NCI-H2196 (cell line): ENCODE measurements around the gene STEAP1.
"Not testable (repeated sequence)": the region's sequence is repeated elsewhere in the genome, so short reads cannot be mapped to it uniquely, and the experiment has no call there.

Experiments used
- DNase-seq: peaks from one replicate; lab custom pipeline; 2025; ENCODE audit not compliant: unreplicated experiment; lab: John Stamatoyannopoulos, UW

STEAP1 gene

DNA sequence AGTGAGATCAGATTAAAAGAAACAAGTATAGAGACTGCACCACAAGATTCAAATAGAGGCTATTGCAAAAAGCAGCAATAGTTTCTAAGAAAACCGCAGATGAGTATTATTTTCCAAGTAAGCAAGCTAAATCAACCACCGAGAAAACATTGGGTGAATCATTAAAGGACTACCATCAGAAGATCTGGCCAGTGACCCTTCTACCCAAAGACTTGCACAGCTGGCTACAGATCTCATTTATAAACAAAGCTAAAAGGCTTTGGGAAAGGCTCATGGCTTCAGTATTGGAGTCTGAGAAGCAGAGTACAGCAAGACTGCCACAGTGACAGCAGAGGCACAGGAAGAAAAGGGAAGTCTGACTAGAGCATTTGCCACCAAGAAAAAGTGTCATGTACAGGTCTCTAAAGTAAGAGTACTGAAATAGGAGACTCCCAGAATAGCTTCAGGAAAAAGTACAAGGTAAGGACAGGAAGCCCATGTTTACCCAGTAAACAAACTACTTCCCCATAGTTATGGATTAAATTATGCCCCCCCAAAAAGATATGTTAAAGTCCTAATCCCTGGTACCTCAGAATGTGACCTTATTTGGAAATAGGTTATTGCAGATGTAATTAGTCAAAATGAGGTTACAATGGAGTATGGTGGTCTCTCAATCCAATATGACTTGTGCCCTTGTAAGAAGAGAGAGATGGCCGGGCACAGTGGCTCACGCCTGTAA lies 19.0 kb downstream of the STEAP1 start:
- DNase-seq, result no peak

GRCh38 chr7:90175667-90176066 lies 21.4 kb downstream of the STEAP1 start:
- no peak for DNase-seq

- no peak for DNase-seq
These were observed 21.9 kb downstream of the STEAP1 start for GRCh38 chr7:90176195-90176594.

DNA sequence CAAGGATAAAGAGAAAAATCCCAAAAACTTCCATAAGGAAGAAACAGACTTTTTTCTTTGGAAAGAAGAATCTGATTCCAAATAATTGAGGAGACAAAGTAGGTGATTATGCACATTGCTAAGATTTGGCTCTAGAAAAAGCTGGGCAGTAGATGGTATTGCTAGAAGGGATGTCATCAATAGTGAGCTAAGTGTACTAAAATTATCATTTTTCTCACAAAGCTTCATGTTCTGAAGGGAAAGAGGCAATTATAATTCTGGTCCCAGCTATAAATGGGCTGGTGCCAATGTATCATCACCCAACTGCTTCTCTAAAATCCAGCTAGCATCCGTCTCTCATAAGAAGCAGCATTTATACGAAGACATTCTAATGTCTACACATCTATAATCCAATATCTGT lies 23.9 kb downstream of the STEAP1 start:
- DNase-seq, result no peak

- DNase-seq, result no peak
These were observed 24.5 kb downstream of the STEAP1 start for GRCh38 chr7:90178679-90179278.

- no peak for DNase-seq
These were observed 25.8 kb downstream of the STEAP1 start for GRCh38 chr7:90180011-90180585.

DNA sequence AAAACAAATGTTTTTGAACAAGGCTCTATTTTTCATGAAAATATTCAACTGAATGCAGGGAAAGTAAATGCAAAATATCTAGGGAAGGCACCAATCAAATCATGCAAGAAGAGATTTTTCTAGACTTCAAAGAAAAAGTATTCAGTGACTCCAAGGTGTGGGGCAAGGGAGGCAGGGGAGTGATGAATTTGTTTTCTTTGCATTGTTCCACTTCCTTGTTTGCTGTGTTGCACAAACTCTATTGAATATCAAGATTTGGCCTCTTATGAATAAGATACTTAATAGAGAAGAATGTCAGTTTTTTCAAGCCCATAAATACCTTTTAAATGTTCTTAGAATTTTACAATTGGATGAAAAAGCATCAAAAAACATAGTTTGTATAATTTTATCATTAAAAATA lies 26.4 kb downstream of the STEAP1 start:
- no peak for DNase-seq

DNA sequence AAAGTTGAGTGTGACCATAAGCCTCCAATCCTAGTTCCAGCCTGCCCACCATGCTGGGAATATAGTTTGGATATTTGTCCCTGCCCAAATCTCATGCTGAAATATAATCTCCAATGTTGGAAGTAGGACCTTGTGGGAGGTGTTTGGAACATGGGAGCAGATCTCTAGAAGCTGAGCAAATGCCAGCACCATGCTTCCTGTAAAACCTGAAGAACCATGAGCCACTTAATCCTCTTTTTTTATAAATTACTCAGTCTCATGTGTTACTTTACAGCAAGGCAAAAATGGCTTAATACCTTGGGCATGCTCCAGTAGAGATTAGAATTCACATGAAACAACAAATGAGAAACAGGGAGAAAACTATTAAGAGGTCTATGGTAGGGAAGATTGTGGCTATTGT lies 27.2 kb downstream of the STEAP1 start:
- no peak for DNase-seq

GRCh38 chr7:90186290-90186689 lies 32.0 kb downstream of the STEAP1 start:
- DNase-seq, result not testable (repeated sequence)

DNA sequence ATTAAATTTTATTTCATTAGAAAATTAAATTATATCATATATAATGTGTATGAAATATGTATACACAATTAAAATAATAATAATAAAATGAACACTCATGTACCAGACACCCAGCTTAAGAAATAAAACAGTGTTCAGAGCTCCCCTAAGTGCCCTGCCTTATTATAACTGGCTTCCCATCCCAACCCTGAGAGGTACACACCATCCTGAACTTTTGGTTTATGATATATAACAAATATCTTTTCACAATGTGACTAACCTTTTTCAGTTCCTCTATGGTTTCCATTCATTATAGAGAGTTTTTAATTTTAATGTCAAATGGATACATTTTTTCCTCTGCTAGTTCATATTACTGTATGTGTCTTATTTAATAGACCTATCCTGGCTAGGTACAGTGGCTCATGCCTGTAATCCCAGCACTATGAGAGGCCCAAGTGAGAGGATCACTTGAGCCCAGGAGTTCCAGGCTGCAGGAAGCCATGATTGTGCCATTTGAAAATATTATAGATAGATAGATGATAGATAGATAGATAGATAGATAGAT lies 33.3 kb downstream of the STEAP1 start:
- no peak for DNase-seq

DNA sequence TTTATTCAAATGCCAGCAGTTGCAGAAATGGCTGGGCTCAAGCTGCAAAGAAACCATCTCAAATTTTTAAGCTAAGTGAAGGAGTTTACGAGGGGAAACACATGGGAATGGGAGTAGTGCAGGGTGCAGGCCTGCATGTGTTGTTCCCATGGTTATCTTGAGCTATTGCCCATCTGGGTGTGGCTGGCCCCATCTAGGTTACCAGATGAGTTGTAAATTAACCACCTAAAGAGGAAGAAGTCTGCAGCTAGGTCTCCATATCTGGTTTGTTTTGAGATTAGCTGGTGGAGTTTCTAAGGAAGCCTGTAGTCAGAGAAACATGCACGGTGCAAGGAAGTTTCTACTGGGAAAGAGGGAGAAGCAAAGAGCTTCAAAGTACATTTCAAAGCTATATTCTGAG lies 34.0 kb downstream of the STEAP1 start:
- DNase-seq, result no peak

- DNase-seq, result no peak
These were observed 36.7 kb downstream of the STEAP1 start for GRCh38 chr7:90190995-90191394.

DNA sequence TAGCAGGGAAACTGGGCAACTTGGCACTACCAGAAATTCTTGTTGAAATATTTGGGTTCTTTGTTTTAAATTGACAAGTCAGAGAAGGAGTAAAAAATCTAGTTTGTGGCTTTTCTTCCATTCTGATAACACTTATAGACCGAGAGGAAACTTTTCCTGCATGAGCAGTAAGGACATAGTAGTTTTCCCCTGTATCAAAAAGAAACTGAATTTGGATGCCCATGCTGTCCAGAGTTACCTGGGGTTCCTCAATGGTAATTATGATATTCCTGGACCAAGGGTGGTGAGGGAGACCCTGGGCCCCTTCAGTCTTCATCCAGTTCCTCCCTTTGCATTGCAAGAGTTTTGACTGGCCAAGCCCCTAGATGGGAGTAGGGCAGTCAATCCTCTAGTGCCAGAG lies 37.4 kb downstream of the STEAP1 start:
- no peak for DNase-seq

DNA sequence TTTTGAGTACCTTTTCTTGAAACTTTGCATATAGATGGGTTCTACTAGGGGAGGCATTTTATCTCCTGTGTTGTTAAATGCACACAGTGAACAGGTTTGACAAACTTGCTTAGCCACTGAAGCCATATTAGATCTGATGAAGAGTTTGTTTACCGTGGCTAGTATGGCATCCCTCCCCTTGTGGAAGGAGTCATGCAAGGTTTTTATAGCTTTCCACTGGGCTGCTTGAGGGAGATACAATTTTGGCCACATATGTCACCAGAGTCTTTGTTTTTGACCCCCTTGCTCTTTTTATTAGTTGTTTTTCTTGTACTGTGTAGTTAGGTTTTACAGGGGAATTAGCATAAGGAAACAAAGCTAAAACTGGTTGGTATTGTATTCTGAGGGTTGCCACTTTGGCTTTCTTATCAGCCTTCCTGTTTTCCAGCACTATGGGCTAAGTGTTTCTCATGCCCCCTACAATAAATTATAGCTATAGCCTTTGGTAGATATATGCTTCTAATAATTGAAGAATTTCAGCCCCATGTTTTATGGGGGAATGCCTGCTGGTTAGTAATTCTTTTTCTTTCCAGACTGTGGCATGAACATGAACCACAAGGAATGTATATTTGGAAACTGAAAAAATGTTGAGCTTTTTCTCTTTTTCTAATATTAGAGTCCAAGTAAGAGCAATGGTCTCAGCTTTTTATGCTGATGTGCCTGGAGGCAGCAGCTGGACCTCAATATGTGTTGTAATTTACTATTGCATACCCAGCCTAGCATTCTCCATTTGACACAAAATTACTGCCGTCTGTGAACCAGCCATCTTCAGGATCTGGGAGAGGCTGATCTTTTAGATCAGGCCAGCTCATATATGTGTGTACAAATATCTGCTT lies 38.8 kb downstream of the STEAP1 start:
- no peak for DNase-seq

DNA sequence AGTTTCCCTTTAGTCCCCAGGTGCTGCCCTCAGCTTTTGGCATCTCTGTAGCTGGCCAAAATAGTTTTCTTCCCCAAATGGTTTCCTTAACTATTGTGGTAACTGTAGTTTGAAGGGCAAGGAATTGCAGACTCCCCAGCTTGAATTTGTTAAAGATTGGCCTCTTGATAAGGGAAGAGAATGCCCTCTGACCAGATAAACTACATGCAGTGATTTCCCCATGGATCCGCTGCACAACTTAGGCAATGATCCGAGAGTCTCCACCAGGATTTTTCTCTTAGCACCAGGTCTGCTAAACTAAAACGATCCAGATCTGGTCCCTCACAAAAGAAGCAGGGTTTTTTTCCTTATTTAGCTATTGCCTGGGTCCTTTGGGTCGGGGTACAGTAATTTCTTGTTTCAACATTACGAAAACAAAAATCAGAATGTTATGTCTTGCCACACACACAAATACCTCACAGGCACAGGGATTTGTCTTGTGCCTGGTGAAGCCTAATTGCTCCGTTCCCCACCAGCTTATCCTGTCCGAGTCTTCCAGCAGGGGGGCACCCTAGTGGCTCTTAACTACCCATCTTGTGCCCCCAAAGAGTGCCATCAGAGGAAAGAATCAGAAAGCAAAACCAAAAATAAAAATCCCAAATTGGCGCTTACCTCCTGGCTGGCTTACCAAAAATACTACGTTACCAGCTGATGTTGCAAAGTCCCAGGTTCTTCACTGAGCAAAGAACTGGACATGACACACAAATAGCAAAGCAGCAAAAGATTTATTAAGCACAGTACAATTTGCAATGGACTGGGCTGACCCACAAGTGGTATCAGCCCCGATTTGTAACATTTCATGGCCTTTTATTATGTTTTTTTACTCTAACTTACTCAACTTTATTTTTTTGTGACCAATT lies 40.9 kb downstream of the STEAP1 start:
- no peak for DNase-seq

DNA sequence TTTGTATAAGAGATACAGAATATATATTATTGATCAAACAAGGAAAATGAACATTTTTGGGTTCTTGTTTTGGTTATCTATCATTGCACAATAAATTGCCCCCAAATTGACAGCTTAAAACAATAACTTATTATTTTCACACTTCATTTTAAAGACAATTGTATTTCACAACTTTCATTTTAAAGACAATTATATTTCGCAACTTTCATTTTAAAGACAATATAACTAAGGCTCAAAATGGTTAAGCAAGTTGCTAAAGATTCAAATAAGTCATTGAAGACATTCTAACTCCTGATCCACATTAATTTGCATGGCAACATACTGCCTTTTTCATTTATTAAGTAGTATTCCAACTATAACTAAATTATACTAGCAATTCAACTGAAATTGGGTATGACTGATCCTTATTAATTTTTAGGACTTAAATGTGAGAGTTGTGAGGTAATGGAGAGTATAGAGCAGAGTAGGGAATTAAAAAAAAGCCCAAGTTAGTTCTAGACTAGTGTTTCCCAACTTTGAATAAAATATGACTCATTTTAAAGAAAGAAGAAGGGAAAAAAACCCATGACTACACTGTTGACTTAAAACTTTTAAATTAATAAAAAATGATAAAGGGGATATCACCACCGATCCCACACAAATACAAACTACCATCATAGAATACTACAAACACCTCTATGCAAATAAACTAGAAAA lies 47.4 kb downstream of the STEAP1 start:
- no peak for DNase-seq

DNA sequence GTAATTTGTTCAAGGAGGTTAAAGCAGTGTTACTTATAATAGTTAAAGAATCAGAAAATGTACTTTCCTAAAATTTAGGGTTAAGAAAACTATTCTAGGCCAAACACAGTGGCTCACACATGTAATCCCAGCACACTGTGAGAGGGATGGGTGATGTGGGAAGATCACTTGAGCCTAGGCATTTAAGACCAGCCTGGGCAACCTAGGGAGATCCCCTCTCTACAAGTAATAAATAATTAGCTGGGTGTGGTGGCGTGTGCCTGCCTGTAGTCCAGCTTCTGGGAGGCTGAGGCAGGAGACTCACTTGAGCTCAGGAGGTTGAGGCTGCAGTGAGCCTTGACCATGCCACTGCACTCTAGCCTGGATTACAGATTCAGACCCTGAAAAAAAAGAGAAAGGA lies 53.7 kb downstream of the STEAP1 start:
- DNase-seq, result no peak

GRCh38 chr7:90209776-90210175 lies 55.5 kb downstream of the STEAP1 start:
- DNase-seq, result no peak

- no peak for DNase-seq
These were observed 56.2 kb downstream of the STEAP1 start for GRCh38 chr7:90210475-90210874.

DNA sequence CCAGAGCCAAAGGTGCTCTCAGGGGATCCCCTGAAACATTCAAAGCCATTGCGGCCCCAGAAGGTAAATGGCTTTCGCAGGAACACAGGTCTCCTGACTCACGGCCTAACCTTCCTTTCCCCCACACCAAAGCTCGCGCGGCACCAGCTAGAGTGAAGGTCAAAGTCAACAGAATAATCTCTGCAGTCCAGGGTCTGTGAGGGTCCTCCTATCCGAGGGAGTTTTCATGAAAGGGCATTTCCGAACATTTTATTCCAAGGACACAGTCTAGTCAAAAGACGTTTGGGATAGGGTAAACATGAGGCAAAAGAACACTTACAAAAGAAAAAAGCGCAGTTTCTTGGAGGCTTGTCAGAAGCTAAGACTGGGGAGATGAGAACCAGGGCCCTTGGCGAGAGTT lies 56.7 kb downstream of the STEAP1 start:
- DNase-seq, result no peak
